HEK293T (cell line): Measurements from ENCODE around the gene MTA2.

ENCODE experiments used
- ARNT ChIP-seq: fragments of 450-650 bp; IDR thresholded peaks from 2 replicates; pipeline ENCODE4 v1.6.1; 2017; ENCODE audit warnings: mild to moderate bottlenecking
- ELF4 ChIP-seq: fragments of 450-650 bp; IDR thresholded peaks from 2 replicates; pipeline ENCODE4 v1.6.1; 2017; ENCODE audit warnings: antibody characterized with exemption
- FOXK2 ChIP-seq: fragments of 450-650 bp; IDR thresholded peaks from 2 replicates; pipeline ENCODE4 v1.6.1; 2016; ENCODE audit warnings: mild to moderate bottlenecking
- FOXM1 ChIP-seq: fragments of 450-650 bp; IDR thresholded peaks from 2 replicates; pipeline ENCODE4 v1.6.1; 2017; ENCODE audit warnings: mild to moderate bottlenecking, borderline replicate concordance
- SP1 ChIP-seq: fragments of 450-650 bp; IDR thresholded peaks from 2 replicates; pipeline ENCODE4 v1.6.1; 2017
- TARDBP ChIP-seq: fragments of 450-650 bp; IDR thresholded peaks from 2 replicates; pipeline ENCODE4 v1.6.1; 2016
- ZNF384 ChIP-seq: fragments of 450-650 bp; IDR thresholded peaks from 2 replicates; pipeline ENCODE4 v1.6.1; 2016

GRCh38 chr11:62569611-62570010 is 32.1 kb downstream of the MTA2 start:
- TF ChIP-seq FOXM1: no peak
- TF ChIP-seq ARNT: no peak
- TF ChIP-seq FOXK2: no peak
- no peak for TF ChIP-seq TARDBP
- no peak for TF ChIP-seq ELF4
- TF ChIP-seq ZNF384: no peak
- TF ChIP-seq SP1: no peak
